ENCODE data around the gene MAG.

- TF ChIP-seq ZNF672 (CRISPR knock-in tag; IDR thresholded peaks at IDR 0.05), result no peak
- no peak for TF ChIP-seq ZNF777 (CRISPR knock-in tag; IDR thresholded peaks at IDR 0.05)
- TF ChIP-seq ZNF274 (CRISPR knock-in tag; IDR thresholded peaks at IDR 0.05), result no peak
- TF ChIP-seq ZNF619 (CRISPR knock-in tag; IDR thresholded peaks at IDR 0.05), result no peak
These were observed 64.0 kb downstream of the MAG start for GRCh38 chr19:35355791-35356460.
